ENCODE measurements around the gene COPZ2.

COPZ2 gene

GRCh38 chr17:48013876-48014594 is 23.6 kb downstream of the COPZ2 start:
- DNase-seq (ENCODE audit: low read depth): no peak
- no peak overlapping the region for H3K4me3 ChIP-seq (replicated peaks; ENCODE audit: low read depth, low read length)
- no peak for TF ChIP-seq CTCF (IDR thresholded peaks at IDR 0.05; ENCODE audit: low read length, missing control alignments)

GRCh38 chr17:48012654-48013053 is 24.9 kb downstream of the COPZ2 start:
- no peak for TF ChIP-seq CTCF (IDR thresholded peaks at IDR 0.05; ENCODE audit: low read length, missing control alignments)
- no peak overlapping the region for H3K4me3 ChIP-seq (replicated peaks; ENCODE audit: low read depth, low read length)
- DNase-seq (ENCODE audit: low read depth): no peak

GRCh38 chr17:48012151-48012520 is 25.5 kb downstream of the COPZ2 start:
- TF ChIP-seq CTCF (IDR thresholded peaks at IDR 0.05; ENCODE audit: low read length, missing control alignments): no peak
- no peak for DNase-seq (ENCODE audit: low read depth)
- peak overlapping the region; percentile 30 for H3K4me3 ChIP-seq (replicated peaks; ENCODE audit: low read depth, low read length)

- peak; percentile 65 for TF ChIP-seq CTCF (IDR thresholded peaks at IDR 0.05; ENCODE audit: low read length, missing control alignments)
- DNase-seq (ENCODE audit: low read depth): no peak
Measured at GRCh38 chr17:48011405-48012150, 26.0 kb downstream of the COPZ2 start.

GRCh38 chr17:48010193-48010592 is 27.4 kb downstream of the COPZ2 start:
- H3K4me3 ChIP-seq (replicated peaks; ENCODE audit: low read depth, low read length): no peak overlapping the region
- TF ChIP-seq CTCF (IDR thresholded peaks at IDR 0.05; ENCODE audit: low read length, missing control alignments): no peak
- DNase-seq (ENCODE audit: low read depth): no peak

More at GRCh38 chr17:48011405-48012150, 26.0 kb downstream of the COPZ2 start:
- H3K4me3 ChIP-seq (replicated peaks; ENCODE audit: low read depth, low read length): peak overlapping the region; percentile 30

GRCh38 chr17:48006936-48007709 is 30.5 kb downstream of the COPZ2 start:
- DNase-seq (ENCODE audit: low read depth): no peak
- H3K4me3 ChIP-seq (replicated peaks; ENCODE audit: low read depth, low read length): no peak overlapping the region
- no peak for TF ChIP-seq CTCF (IDR thresholded peaks at IDR 0.05; ENCODE audit: low read length, missing control alignments)

Measured in fibroblast of pulmonary artery (primary cell).